ENCODE data around the gene MUL1.

MUL1 gene

DNA sequence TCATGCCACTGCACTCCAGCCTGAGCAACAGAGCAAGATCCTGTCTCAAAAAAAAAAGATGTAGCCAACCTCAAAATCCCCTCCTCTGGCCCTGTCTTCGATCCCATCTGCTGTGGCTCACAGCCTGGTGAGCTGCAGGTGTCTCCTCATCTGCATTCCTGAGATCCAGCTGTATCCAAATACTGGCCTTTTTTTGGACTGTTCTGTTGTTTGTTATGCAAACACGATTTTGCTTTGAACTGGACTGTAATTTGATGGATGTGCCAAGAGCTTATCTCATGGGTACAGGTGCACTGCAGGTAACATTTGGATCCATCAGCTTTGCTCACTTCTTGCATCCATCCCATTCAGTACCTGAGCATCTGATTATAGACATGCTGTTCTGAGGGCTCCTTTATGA is 30.3 kb upstream of the MUL1 start:
- Histone ChIP-seq H3K9ac (ENCODE audit: low read depth, low read length, poor library complexity, severe bottlenecking) (no peak overlapping the region), H2AFZ (ENCODE audit: low read length) (no peak overlapping the region), H3K4me3 (ENCODE audit: low read length, poor library complexity, severe bottlenecking) (no peak overlapping the region), H3K36me3 (ENCODE audit: insufficient read depth, low read length) (no peaks in the 10 kb centered on the region), H3K4me1 (ENCODE audit: insufficient read depth, low read length, poor library complexity, severe bottlenecking) (no peaks in the 10 kb centered on the region), H3K9me3 (ENCODE audit: insufficient read depth, low read depth, low read length) (no peaks in the 10 kb centered on the region), H4K20me1 (ENCODE audit: insufficient read depth, low read length, poor library complexity, severe bottlenecking) (no peaks in the 10 kb centered on the region), H3F3A (ENCODE audit: low read depth) (no peaks in the 10 kb centered on the region), H3K4me2 (ENCODE audit: low read depth, low read length, poor library complexity, severe bottlenecking) (no peak overlapping the region), H3K27me3 (ENCODE audit: insufficient read depth, low read length, poor library complexity, severe bottlenecking) (peaks cover 9% of the 10 kb centered on the region), H3K9me2 (replicated peaks; ENCODE audit: low read depth, low read length) (no peaks in the 10 kb centered on the region), H3K79me2 (ENCODE audit: insufficient read depth, low read length) (no peaks in the 10 kb centered on the region)
- TF ChIP-seq EZH2phosphoT487 (IDR thresholded peaks at IDR 0.05; ENCODE audit: borderline replicate concordance): no peak
- TF ChIP-seq, protein P1, sequence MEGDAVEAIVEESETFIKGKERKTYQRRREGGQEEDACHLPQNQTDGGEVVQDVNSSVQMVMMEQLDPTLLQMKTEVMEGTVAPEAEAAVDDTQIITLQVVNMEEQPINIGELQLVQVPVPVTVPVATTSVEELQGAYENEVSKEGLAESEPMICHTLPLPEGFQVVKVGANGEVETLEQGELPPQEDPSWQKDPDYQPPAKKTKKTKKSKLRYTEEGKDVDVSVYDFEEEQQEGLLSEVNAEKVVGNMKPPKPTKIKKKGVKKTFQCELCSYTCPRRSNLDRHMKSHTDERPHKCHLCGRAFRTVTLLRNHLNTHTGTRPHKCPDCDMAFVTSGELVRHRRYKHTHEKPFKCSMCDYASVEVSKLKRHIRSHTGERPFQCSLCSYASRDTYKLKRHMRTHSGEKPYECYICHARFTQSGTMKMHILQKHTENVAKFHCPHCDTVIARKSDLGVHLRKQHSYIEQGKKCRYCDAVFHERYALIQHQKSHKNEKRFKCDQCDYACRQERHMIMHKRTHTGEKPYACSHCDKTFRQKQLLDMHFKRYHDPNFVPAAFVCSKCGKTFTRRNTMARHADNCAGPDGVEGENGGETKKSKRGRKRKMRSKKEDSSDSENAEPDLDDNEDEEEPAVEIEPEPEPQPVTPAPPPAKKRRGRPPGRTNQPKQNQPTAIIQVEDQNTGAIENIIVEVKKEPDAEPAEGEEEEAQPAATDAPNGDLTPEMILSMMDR (conservative IDR thresholded peaks at IDR 0.05; ENCODE audit: low read length): no peak

DNA sequence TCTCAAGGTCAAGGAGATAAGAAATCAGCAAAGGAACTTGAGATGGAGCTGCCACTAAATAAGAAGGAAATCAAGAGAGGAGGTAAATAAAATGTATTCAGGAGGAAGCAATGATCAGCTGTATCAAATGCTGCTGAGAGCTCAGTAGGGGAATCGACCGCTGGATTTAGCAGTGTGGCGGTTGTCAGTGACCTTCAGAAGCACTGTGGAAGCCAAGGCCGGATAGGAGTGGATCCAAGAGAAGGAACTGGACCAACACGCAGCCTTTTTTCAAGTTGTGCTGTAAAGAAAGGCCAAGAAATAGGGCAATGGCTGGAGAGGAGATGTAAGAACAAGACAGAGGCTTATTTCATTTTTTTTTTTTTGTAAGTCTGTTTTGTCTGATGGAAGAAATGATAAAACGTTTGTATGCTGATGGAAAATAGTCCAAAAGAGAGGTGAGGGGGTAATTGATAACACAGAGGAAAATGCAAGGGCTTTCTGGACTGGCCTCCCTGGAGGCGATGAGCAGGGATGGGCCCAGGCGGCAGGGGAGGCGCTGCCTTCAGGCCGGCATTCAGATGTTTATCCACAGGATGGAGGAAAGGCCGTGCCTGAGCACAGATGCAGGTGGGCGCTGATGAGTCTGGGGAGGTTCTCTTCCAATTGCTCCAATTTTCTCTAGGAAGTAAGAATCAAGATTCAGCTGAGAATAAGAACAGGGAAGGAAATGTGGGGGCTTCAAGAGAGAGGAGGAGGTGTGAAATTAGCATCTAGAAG is 26.9 kb upstream of the MUL1 start:
- H3F3A ChIP-seq (ENCODE audit: low read depth): no peaks in the 10 kb centered on the region
- H3K4me2 ChIP-seq (ENCODE audit: low read depth, low read length, poor library complexity, severe bottlenecking): no peak overlapping the region
- no peaks in the 10 kb centered on the region for H3K79me2 ChIP-seq (ENCODE audit: insufficient read depth, low read length)
- no peak overlapping the region for H2AFZ ChIP-seq (ENCODE audit: low read length)
- H3K36me3 ChIP-seq (ENCODE audit: insufficient read depth, low read length): no peaks in the 10 kb centered on the region
- H3K9me2 ChIP-seq (replicated peaks; ENCODE audit: low read depth, low read length): no peaks in the 10 kb centered on the region
- no peaks in the 10 kb centered on the region for H3K4me1 ChIP-seq (ENCODE audit: insufficient read depth, low read length, poor library complexity, severe bottlenecking)
- no peaks in the 10 kb centered on the region for H4K20me1 ChIP-seq (ENCODE audit: insufficient read depth, low read length, poor library complexity, severe bottlenecking)
- H3K27me3 ChIP-seq (ENCODE audit: insufficient read depth, low read length, poor library complexity, severe bottlenecking): no peaks in the 10 kb centered on the region
- no peak overlapping the region for H3K4me3 ChIP-seq (ENCODE audit: low read length, poor library complexity, severe bottlenecking)
- TF ChIP-seq EZH2phosphoT487 (IDR thresholded peaks at IDR 0.05; ENCODE audit: borderline replicate concordance): no peak
- TF ChIP-seq, protein P1 (conservative IDR thresholded peaks at IDR 0.05; ENCODE audit: low read length): no peak
- H3K9ac ChIP-seq (ENCODE audit: low read depth, low read length, poor library complexity, severe bottlenecking): no peak overlapping the region
- no peaks in the 10 kb centered on the region for H3K9me3 ChIP-seq (ENCODE audit: insufficient read depth, low read depth, low read length)

DNA sequence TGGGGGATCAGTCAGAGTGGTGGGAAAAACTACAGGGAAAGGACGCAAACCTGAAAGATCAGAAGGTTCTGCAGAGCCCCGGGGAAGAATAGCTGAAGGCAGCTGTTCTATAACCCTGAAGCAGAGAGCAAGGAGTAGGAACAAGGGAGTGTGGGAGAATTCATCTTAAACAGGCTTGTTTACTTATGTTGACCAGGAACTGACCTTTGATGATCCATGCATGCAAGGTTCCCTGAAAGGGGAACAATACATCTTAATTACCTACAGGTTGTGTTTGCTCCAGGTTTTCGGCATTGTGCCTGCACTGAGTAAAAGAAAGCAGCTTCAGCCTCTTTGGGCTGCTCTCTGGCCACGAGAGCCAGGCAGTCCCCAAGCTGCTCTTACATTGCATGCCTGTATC is 25.7 kb upstream of the MUL1 start:
- TF ChIP-seq EZH2phosphoT487 (IDR thresholded peaks at IDR 0.05; ENCODE audit: borderline replicate concordance): no peak
- TF ChIP-seq, protein P1 (conservative IDR thresholded peaks at IDR 0.05; ENCODE audit: low read length): no peak
- H3K9me2 ChIP-seq (replicated peaks; ENCODE audit: low read depth, low read length): no peaks in the 10 kb centered on the region
- H3K79me2 ChIP-seq (ENCODE audit: insufficient read depth, low read length): no peaks in the 10 kb centered on the region
- no peaks in the 10 kb centered on the region for H4K20me1 ChIP-seq (ENCODE audit: insufficient read depth, low read length, poor library complexity, severe bottlenecking)
- no peaks in the 10 kb centered on the region for H3K4me1 ChIP-seq (ENCODE audit: insufficient read depth, low read length, poor library complexity, severe bottlenecking)
- no peak overlapping the region; the same call in 1 of the 2 replicates for H2AFZ ChIP-seq (ENCODE audit: low read length)
- H3K9ac ChIP-seq (ENCODE audit: low read depth, low read length, poor library complexity, severe bottlenecking): no peak overlapping the region
- no peaks in the 10 kb centered on the region for H3F3A ChIP-seq (ENCODE audit: low read depth)
- no peaks in the 10 kb centered on the region for H3K9me3 ChIP-seq (ENCODE audit: insufficient read depth, low read depth, low read length)
- H3K4me2 ChIP-seq (ENCODE audit: low read depth, low read length, poor library complexity, severe bottlenecking): no peak overlapping the region
- no peaks in the 10 kb centered on the region for H3K27me3 ChIP-seq (ENCODE audit: insufficient read depth, low read length, poor library complexity, severe bottlenecking)
- no peak overlapping the region for H3K4me3 ChIP-seq (ENCODE audit: low read length, poor library complexity, severe bottlenecking)
- no peaks in the 10 kb centered on the region for H3K36me3 ChIP-seq (ENCODE audit: insufficient read depth, low read length)

All from Loucy (cell line).